NCI-H510A treated with DMSO at 0.1 percent for 48 hours (cell line): Measurements from ENCODE around the gene DIPK1B.

Experiments used
- DNase-seq: peaks from one replicate; lab custom pipeline; 2025; lab: John Stamatoyannopoulos, UW

DIPK1B gene

GRCh38 chr9:136686794-136687711 is 25.3 kb upstream of the DIPK1B start, which contains the start of gene AGPAT2:
Gene AGPAT2, minus strand, starts transcription at chr9:136687457. Its CDS starts 100 bp downstream, at chr9:136687357.
- peak; percentile 60 for DNase-seq

- no peak for DNase-seq
These were observed 24.6 kb upstream of the DIPK1B start for GRCh38 chr9:136687721-136688223.

- DNase-seq = no peak
These were observed 23.9 kb upstream of the DIPK1B start for GRCh38 chr9:136688274-136689107.

GRCh38 chr9:136689108-136689460 is 23.3 kb upstream of the DIPK1B start:
- no peak for DNase-seq

GRCh38 chr9:136690104-136690805 is 22.1 kb upstream of the DIPK1B start:
- no peak for DNase-seq

GRCh38 chr9:136690806-136691261 is 21.5 kb upstream of the DIPK1B start:
- no peak for DNase-seq

- peak; percentile 61 for DNase-seq
These were observed 20.8 kb upstream of the DIPK1B start for GRCh38 chr9:136691316-136692184.

GRCh38 chr9:136692185-136693134 is 19.9 kb upstream of the DIPK1B start:
- DNase-seq = no peak

GRCh38 chr9:136693135-136693489 is 19.3 kb upstream of the DIPK1B start:
- DNase-seq = no peak

GRCh38 chr9:136693490-136694162 is 18.7 kb upstream of the DIPK1B start:
- DNase-seq = no peak

GRCh38 chr9:136694163-136694871 is 18.1 kb upstream of the DIPK1B start:
- DNase-seq = no peak

GRCh38 chr9:136694872-136695247 is 17.5 kb upstream of the DIPK1B start:
- DNase-seq = no peak

GRCh38 chr9:136695435-136695895 is 16.9 kb upstream of the DIPK1B start:
- DNase-seq = peak; percentile 90

GRCh38 chr9:136695955-136696354 is 16.4 kb upstream of the DIPK1B start:
- peak; percentile 83 for DNase-seq

- DNase-seq = no peak
These were observed 15.9 kb upstream of the DIPK1B start for GRCh38 chr9:136696502-136696901.

- DNase-seq = no peak
These were observed 15.1 kb upstream of the DIPK1B start for GRCh38 chr9:136697146-136697820.

- no peak for DNase-seq
These were observed 14.4 kb upstream of the DIPK1B start for GRCh38 chr9:136697821-136698526.
